ENCODE results near the gene MFF.
"Not testable (repeated sequence)": the region's sequence is repeated elsewhere in the genome, so short reads cannot be mapped to it uniquely, and the experiment has no call there.

Gene MFF

DNA sequence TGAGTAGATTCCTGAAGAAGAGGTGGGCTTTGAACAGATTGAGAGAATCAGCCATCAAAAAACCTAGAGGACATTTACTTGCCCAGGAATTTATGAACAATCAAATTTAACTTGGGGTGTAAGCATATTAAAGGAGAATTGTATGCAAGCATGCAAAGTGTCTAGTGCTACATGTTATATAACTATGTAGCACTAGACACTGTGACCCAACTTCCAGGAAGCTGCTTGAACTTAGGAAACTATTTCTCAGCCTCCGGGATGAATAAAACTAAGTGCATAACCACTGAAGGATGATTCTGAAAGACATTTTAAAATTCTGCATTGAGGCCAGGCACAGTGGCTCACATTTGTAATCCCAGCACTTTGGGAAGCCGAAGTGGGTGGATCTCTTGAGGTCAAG is 12.4 kb downstream of the MFF start:
- no peak for DNase-seq

DNA sequence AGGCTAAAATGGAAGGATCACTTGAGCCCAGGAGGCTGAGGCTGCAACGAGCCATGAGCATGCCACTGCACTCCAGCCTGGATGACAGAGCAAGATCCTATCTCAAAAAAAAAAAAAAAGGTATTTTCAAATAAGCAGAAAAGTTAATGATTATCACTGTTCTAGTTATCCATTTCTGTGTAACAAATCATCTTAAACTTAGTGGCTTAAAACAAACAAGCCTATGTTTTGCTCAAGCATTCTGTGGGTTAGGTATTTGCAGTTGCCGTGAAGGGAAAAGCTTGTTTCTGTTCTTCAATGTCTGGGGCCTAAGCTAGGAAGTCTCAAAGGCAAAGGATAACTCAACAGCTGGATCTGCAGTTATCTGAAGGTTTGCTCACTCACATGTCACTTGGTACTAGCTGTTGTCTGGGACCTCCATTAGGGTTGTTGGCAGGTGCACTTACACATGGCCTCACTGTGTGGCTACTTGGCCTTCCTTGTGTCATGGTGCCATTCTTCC is 14.1 kb downstream of the MFF start:
- DNase-seq: no peak

DNA sequence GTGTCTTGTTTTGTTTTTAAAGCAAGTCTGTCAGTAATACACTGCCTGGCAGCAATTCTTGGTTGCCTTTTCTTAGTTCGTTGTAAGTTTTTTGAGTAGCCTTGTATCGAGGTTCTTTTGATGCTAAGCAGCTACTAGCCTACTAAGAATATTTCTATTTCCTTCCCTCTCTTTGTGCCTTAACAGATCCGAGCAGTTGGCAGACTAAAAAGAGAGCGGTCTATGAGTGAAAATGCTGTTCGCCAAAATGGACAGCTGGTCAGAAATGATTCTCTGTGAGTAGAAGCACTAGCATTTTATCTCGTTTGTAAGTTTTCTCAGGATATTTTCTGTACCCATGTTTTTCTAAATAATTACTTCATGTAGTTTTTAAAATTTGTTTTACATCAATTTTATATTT is 15.1 kb downstream of the MFF start:
- no peak for DNase-seq

DNA sequence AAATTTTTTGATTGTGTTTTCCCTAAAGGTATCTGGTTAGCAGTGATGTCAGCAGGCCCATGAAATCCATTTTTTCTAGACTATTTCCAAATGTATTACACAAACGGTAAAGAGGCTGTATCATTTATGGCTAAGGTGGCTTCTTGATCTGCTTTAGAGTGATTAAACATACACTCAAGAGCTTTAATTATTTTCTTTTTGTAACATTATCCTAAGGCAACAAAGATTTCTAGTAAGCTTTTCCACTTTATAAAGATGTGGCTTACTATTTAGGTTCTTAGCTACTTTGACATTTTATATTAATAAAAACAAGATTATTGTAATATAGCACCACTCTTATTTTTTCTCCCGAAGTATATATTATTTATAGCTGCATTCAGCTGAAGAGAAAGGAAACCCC is 16.5 kb downstream of the MFF start:
- DNase-seq: no peak

DNA sequence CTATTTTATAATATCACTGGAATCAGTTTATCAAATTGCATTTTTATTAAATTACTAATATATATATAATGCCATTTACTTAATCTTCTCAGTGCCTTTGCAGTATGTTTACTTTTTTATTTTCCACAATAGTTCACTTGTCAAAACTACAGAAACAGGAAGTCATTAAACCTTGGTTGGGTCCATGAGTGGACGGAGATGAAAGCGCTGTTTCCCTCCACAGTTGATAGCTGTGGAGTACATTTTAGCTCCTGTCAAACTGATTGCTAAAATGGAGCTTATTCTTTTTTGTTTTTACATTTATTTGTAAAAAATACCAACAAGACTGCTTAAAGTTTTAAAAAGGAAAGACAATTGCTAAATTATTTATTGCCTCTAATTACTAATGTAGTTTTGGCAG is 19.2 kb downstream of the MFF start:
- DNase-seq: no peak

- DNase-seq: no peak
Observed at GRCh38 chr2:227347117-227347516, 22.1 kb downstream of the MFF start.

GRCh38 chr2:227348324-227348723 is 23.3 kb downstream of the MFF start:
- DNase-seq: no peak

GRCh38 chr2:227349989-227350612 is 25.1 kb downstream of the MFF start:
- no peak for DNase-seq

DNA sequence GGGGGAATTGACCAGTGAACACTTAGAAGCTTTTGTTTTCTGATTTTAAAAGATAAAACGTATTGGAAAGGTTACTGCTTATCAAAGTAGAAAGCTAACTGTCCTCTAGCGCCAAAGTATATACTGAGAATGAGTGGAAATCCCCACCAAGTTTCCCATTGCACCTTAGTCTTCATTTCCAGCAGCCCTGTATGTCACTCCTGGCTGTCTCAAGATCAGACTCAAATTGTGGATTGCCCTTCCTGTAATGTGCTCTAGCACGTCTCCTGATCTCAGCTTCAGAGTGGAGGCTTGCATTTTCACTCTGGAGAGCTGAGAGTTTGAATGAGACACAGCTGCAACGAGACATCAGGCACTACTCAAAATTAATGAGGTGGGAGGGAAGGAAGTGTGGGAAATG is 26.6 kb downstream of the MFF start:
- DNase-seq: no peak

DNA sequence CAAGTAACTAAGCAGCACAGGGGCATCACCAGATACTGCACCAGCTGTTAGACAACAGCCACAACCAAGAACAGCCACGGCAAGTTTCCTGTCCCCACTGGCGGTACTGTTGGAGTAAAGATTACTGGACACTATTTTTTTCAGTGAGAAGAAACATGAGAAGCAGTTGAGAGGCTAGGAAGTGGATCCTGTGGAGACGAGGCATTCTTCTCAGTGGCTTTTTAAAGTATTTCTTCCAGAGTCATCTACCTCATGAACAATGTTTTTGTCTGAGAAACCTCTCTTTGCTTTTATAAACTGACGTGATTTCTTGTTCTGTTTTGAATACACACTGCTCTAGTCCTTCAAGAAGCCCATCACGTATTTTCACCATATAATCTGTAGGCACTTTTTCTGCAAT is 35.3 kb downstream of the MFF start:
- DNase-seq: no peak

- DNase-seq: no peak
Observed at GRCh38 chr2:227363756-227364155, 38.7 kb downstream of the MFF start.

DNA sequence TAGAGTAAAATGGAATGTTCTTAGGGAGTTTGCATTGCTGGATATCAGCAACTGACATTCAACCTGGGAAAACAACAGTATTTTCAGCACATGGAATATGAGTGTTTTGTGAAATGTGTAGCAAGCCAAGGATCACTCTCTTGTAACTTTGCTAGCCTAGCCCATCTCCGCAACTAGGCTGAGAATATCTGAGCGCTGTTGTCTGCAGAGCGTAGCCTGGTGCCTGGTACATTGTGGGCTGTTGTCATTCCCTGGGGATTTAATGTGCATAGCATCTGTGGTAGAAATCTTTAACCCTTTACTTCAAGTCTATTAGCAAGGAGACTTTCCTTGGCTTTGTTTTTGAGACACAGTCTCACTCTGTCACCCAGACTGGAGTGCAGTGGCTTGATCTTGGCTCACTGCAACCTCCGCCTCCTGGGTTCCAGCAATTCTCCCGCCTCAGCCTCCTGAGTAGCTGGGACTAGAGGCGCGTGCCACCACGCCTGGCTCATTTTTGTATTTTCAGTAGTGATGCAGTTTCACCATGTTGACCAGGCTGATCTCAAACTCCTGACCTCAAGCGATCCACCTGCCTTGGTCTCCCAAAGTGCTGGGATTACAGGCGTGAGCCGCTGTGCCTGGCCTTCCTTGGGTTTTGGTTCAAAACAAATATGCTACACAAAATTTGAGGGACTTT is 39.7 kb downstream of the MFF start:
- DNase-seq: not testable (repeated sequence)

DNA sequence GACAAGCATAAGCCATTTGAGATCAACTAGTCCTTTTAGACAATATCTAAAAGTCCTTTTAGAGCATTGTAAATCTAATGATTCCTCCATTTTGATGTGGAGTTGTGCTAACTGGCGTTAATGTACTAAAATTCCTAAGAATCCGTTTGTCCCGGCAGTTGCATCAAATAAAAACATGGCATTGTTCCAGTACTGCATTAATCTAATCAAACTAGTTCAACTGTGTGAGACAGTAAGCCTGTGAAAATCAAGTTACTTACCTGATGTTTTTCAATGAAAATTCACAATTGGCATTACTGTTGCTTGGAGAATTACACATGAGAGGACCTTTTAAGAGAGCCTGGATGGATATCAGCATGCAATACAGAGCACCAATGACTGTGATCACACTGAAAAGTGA is 40.8 kb downstream of the MFF start:
- no peak for DNase-seq

GRCh38 chr2:227366769-227367426 is 41.8 kb downstream of the MFF start:
- DNase-seq: no peak

- DNase-seq: no peak
Observed at GRCh38 chr2:227367427-227367795, 42.4 kb downstream of the MFF start.

DNA sequence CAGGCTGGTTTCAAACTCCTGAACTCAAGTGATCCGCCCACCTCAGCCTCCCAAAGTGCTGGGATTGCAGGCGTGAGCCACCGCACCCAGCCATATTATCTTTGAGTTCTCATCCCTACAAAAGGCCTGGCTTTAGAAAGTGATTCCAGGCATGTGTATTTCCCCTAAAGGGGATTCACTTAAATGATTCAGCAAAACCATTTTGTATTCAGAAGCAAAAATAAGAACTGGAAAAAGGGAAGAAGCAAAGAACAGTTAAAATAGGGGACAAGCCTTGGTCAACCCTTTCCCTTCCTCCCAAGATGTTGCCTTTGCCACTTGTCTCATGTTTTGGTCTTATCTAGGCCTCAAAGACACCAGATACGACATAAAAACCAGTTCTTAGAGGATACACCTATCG is 43.5 kb downstream of the MFF start:
- no peak for DNase-seq

DNA sequence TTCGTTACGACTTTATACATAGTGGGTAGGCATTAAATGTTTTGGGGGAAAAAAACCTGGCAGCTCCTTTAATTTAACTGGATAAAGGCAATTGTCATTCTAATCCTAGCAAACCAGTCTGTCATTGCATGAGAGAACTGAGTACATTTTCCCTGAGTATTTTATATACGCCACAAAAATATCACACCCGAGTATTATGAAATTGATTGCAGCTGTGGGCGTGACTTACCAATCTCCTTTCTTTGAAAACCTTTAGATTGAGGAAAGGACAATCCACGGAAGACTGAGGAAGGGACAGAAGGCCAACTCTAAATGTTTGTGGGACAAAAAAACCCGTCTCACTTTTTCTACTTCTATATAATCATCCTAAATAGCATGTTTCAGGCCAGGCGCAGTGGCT is 45.0 kb downstream of the MFF start:
- DNase-seq: no peak

DNA sequence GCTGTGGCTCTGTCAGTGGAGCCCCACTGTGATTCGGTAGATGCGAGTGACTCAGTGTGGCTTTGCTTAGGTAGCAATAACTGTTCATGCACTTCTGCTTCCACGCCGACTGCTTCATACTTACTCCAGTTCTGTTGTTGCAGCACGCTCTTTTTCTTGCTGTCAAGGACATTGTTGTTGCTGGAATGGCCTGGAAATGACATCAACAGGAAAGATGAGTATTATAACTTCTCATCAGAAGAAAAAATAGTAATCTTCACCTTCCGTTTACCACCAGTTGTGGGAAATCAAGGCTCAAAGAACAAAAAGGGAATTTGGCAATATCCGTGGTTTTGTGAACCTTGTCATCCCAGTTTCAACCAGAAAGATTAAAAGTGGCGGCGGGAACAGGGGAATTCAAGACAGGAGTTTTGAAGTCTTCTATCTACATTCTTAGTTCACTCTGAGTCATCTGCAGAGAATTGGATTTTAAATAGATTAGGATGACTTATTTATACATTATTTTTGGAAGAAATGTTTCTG is 45.8 kb downstream of the MFF start:
- DNase-seq: peak in 1 of 2 experiments; percentile 27

- DNase-seq: no peak
Observed at GRCh38 chr2:227373389-227373788, 48.3 kb downstream of the MFF start.

- DNase-seq: peak; percentile 32 to 42
Observed at GRCh38 chr2:227374158-227374557, 49.1 kb downstream of the MFF start.

- DNase-seq: no peak
Observed at GRCh38 chr2:227376656-227377396, 51.8 kb downstream of the MFF start.

- DNase-seq: no peak
Observed at GRCh38 chr2:227377467-227378351, 52.7 kb downstream of the MFF start.

Data from Kasumi-1 (cell line).